NK-92 (cell line): ENCODE measurements around the gene ACBD4.
"Not testable (repeated sequence)": the region's sequence is repeated elsewhere in the genome, so short reads cannot be mapped to it uniquely, and the experiment has no call there.

Experiments
- DNase-seq: peaks from one replicate; lab custom pipeline; 2025; ENCODE audit not compliant: unreplicated experiment; lab: John Stamatoyannopoulos, UW

Gene ACBD4

GRCh38 chr17:45117848-45118646 lies 17.4 kb upstream of the ACBD4 start:
- no peak for DNase-seq

GRCh38 chr17:45118691-45119090 lies 16.8 kb upstream of the ACBD4 start:
- no peak for DNase-seq

GRCh38 chr17:45119964-45120363 lies 15.5 kb upstream of the ACBD4 start:
- DNase-seq: no peak

GRCh38 chr17:45120558-45120957 lies 14.9 kb upstream of the ACBD4 start:
- DNase-seq: no peak

GRCh38 chr17:45121055-45121454 lies 14.4 kb upstream of the ACBD4 start:
- DNase-seq: no peak

GRCh38 chr17:45123076-45123770 lies 12.3 kb upstream of the ACBD4 start:
- no peak for DNase-seq

- no peak for DNase-seq
Measured at GRCh38 chr17:45123930-45124796, 11.3 kb upstream of the ACBD4 start.

GRCh38 chr17:45124797-45125122 lies 10.7 kb upstream of the ACBD4 start:
- DNase-seq: not testable (repeated sequence)

- no peak for DNase-seq
Measured at GRCh38 chr17:45125509-45125908, 10.0 kb upstream of the ACBD4 start.

- no peak for DNase-seq
Measured at GRCh38 chr17:45127207-45127547, 8.3 kb upstream of the ACBD4 start.

- DNase-seq: no peak
Measured at GRCh38 chr17:45127548-45128300, 7.8 kb upstream of the ACBD4 start.

- no peak for DNase-seq
Measured at GRCh38 chr17:45128331-45128730, 7.2 kb upstream of the ACBD4 start.

- DNase-seq: no peak
Measured at GRCh38 chr17:45128989-45129388, 6.5 kb upstream of the ACBD4 start.

GRCh38 chr17:45129426-45129939 lies 6.0 kb upstream of the ACBD4 start:
- DNase-seq: no peak

- no peak for DNase-seq
Measured at GRCh38 chr17:45129940-45130680, 5.4 kb upstream of the ACBD4 start.

- DNase-seq: no peak
Measured at GRCh38 chr17:45130681-45131615, 4.5 kb upstream of the ACBD4 start.

GRCh38 chr17:45131616-45132319 lies 3.7 kb upstream of the ACBD4 start:
- no peak for DNase-seq

- no peak for DNase-seq
Measured at GRCh38 chr17:45132320-45132571, 3.2 kb upstream of the ACBD4 start, which contains the start of gene PLCD3. TSS of gene PLCD3 (minus strand) at chr17:45132515. CDS start at chr17:45132410, 105 bp downstream.
